Adrenal gland (tissue), 5 donors: Measurements from ENCODE around the gene IFT25.

Experiments
- CTCF ChIP-seq, 6 experiments: fragments of 450-650 bp in 4 of 6; fragments of 200-600 bp in 2 of 6; sonication (generic) in 1 of 6; IDR thresholded peaks; 1 replicate in 5 of 6; 2 replicates in 1 of 6; pipeline versions ENCODE4 v1.5.1 to v1.8.0; 2016 to 2021; ENCODE audit warnings: antibody characterized with exemption in 6 of 6, mild to moderate bottlenecking in 2 of 6, moderate library complexity in 1 of 6
- POLR2A ChIP-seq, 2 donors: fragments of 450-650 bp; IDR thresholded peaks; one replicate each; pipeline ENCODE4 v1.6.1; 2017; ENCODE audit warnings: antibody characterized with exemption in 2 of 2, mild to moderate bottlenecking in 2 of 2, moderate library complexity in 1 of 2
- donor health status: DM: no; HTN: no; CAD: no.

- no peak for TF ChIP-seq CTCF (IDR thresholded peaks at IDR 0.05)
- no peak for TF ChIP-seq POLR2A (IDR thresholded peaks at IDR 0.05)
Observed at GRCh38 chr1:53899708-53900107, 45.8 kb downstream of the IFT25 start.
